LHCN-M2 (cell line): ENCODE data around the gene CD47. TPM values are rescaled to one million over a fixed set of nuclear protein-coding genes. Genes with fewer than 3 reads are reported as not detected.
A peak's percentile ranks its signal among the peaks of the same experiment; 100 is the strongest.

Source experiments
- DNase-seq: peaks from one replicate; pipeline ENCODE4 v3.0.0-alpha.2; 2012; ENCODE audit warnings: low read depth
- total RNA-seq: library from RNA; depleted of rRNA; stranded (reverse); fragments of >200 nt; gene quantifications from 2 replicates; pipeline ENCODE4 v1.2.3, GENCODE V29; 2014

CD47 gene
- total RNA-seq, 1 experiment from 2014 or later: 82.0 TPM

DNA sequence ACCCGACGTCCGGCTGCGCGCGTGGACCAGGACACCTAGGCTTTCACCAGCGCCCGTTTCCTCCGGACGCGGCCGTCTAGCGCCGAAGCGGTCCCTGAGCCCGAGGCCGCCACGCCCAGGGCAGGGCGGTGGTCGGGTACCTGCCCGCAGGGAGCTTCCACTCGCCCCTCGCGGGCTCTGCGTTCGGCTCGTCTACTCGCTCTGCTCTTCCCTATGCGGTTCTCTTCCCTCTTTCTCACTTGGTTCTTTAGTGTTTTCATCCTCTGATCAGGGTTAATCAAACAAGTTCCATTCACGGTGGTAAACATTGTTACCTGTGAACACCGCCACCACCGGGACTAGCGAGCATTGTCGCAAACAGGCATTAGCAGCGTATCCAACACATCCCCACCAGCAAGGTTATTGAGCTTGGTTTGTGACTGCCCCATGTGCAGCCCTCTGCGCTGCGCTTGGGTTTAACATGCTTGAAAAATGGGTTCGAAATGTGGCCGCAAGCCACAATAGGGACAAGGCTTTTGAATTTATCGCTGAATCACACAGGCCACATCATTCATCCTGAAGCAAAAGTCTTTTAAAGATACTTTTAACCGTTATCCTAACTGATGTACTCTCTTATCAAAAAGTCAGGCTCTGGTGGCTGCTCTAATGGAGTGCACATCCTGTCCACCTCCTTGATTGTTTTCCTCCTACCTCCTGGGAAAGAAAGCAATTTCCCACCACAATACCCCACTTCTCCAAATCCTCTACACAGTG lies 843 bp upstream of the CD47 start:
- DNase-seq: no peak

DNA sequence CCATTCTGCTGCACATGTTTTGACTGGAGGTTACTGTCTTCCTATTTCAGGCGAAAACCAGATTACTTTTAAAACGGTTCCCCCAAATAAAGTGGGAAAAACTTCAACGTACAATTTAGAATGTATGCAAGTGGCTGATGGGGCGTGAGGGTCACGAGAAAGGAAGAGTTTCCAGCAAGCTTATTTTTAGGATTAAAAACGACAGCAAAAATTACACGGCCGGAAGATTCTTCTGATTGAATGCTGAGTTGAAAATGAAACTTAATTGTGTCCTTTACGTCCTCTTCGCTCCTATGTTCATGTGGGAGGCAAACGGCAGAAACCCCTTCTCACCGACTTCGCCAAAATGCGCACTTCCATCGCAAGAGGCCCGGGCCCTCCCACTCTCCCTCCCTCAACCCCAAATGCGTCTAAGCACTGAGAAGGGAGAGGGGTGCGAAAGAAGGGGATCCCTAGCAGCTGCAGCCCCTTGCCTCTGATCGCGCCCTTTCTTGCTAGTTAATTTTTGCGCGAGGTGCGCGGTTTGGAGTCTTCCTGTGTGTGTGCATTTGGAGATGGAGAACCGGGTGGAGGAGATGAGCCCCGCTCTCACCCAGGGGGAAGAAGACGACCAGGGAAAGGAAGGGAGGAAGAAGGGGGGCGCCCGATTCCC lies 656 bp downstream of the CD47 start:
- DNase-seq: no peak

DNA sequence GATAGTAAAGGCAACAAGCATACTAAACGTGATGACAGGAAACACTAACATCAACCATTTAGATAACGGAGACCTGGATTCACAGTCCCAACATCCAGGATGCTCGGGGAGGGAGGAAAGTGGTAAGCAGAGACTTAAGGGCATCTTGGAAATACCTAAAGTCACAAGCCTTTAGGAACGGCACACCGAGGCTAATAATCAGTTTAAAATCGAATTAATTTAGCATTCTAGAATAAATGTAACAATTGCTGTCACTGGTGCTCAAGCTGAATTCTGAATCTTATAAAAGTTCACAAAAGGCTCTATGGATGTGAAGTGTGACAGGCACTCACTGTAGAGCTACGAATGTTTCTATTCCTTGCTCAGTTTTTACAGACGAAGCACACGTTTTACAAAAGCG lies 1.3 kb downstream of the CD47 start:
- DNase-seq: no peak

DNA sequence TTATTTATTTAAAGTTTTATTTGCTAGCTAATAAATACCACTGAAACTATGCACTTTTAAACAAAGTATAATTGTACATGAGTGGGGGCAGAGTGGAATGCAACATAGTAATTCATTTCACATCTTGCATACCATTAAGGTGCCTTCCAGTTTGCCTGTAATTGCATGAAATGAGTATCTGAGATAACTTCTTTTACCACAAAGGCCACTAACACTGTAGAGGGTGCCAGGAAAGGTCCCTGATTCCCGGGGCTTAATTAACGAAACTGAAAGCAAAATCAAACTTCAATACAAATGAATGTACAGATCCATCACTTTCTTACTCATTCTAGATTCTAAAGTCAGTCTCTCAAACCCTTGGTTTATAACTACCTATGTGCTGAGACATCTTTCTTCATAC lies 2.1 kb downstream of the CD47 start:
- peak; percentile 9 for DNase-seq

DNA sequence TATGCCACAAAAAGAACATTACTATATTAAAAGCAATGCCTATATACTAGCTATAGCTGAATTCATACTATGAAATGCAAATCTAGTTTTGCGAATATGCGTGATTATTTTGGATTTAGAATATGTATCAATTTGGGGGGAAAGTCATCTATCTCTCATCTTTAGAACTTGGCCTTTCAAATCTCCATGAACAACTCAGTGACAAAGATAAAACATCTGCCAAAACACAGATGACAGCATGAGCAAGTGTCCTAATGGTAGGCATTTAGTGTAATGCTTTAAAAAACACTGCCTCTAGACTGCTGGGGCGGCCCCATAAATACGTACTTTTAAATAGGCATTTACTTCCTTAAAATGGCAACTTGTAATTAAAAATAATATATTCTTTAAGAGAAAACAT lies 2.7 kb downstream of the CD47 start:
- DNase-seq: no peak

DNA sequence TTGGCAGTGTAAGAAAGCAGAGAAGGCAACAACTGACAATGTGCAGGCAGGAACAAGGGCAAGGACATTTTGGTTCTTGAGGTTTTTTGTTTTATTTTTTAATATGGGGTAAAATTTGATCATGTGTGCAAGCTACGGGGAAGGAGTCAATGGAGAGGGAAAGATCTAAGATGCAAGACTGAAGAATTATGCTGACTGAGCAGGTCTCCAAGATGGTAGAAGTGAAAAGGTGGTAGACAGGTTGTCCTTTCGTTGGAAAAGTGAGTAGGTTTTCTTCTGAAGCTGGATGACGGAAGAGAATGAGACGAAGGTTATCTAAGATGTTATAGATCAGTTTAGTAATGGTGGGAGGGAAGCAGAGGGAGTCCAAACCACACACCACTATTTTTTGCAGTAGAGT lies 4.2 kb downstream of the CD47 start:
- DNase-seq: no peak

DNA sequence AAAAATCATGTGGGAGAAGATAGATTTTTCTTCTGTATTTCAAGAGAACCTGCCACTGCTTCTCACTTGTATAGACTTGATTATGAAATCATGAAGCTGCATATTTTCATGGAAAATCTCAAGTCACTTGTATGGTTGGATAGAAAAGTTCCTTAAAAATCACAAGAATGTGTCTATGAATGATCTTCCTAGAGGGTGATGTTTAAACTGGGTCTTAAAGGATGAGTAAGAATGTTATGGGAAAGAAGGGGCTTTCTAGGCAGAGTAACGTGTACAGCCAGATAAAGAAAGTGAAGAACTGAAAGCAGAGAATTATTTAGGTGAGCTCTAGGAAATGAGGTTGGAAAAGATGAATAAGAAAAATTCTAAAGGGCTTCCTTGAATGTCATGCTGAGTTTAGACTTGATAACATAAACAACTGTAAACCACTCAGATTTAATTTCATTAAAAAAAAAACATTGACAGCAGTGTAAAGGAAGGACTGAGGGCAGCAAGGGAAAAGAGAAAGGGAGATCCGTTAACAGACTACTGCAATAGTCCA lies 5.0 kb downstream of the CD47 start:
- no peak for DNase-seq

DNA sequence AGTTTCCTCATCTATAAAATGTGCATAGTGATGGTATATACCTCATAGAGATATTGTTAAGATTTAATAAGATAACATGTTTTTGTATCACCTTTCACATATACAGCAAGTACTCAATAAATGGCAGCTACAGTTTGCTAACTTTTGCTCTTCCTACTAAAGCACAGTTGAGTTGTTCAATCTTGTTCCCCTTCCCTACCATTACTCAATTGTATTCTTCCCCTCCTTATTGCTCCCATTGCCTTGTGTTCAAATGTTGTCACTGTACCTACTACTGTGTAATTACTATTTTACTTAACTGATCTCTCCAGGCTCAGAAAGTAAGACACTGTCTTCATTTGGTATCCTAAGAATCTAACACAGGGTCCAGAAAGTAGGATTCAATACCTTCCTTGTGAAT lies 5.5 kb downstream of the CD47 start:
- DNase-seq: no peak

DNA sequence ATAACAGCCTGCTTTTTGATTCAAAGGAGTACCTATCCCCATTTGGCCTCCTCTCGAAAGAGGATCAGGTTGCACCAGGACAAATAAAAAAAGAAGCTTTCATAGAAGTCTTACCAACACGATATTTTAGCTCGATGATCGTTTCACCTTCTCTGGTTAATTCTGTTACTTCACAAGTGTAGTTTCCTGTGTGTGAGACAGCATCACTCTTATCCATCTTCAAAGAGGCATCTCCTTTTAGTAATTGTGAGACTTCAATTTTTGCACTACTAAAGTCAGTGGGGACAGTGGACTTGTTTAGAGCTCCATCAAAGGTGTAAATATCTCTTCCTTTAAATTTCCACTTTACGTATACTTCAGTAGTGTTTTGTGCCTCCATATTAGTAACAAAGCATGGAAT lies 11.0 kb downstream of the CD47 start:
- no peak for DNase-seq

DNA sequence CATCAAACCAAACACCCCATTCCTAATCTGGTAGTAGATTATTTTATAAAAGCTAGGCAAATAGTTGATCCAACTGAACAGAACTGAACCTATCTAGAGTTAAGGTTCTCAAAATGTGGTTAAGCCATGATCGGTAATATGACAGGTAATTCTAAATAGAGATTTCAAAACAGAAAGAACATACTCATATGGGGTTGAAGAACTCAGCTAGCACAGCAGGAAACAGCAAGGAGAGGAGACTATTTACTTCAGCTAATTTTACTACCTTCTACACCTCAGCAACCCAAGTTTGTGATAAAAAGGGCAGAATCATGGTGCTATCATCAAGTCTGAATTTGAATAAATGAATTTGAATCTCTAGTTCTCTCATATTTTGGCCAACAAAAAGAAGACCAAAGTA lies 11.8 kb downstream of the CD47 start:
- DNase-seq: no peak

DNA sequence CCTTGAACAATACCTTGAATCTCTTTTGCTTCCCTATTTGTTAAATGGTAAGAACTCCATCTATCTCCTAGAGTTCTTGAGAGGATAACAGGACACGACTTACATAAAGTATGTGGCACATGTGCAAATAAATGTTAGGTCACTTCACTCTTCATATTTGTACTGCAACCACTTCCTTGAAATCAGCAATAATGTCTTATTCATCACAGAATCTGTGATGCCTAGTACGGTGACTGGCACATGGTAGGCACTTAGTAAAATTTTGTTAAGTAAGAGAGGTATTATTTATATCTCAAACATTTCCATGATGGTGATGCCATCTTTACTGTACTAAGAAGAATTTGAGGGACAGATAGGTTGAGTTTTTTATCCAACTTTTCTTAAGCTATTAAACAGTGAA lies 14.3 kb downstream of the CD47 start:
- DNase-seq: no peak

DNA sequence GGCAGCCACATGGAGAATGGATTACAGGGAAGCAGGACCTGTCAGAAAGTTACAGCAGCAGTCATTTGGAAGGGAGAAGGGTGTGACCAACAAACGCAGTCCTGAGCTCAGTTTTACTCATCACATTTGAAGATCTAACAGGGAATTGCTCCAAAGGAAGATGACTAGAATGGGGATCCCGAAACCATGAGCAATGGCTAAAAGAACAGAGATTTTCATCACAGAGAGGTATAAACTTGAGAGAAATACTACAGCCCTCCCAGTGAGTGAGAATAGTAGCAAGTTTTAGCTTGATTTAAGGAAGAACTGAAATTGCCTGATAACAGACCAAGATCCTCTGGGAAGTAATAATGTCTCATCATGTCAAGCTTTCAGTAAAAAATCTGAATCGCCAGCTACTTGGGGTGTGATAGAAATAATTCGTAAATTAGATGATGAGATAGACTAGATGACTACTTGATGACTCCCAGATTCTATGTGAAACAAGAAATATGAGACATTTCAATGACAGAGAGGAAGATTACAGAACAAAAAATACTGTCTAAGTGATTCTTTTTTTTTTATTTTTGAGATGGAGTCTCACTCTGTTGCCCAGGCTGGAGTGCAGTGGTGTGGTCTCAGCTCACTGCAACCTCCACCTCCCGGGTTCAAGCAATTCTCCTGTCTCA lies 16.9 kb downstream of the CD47 start:
- DNase-seq: peak; percentile 11

DNA sequence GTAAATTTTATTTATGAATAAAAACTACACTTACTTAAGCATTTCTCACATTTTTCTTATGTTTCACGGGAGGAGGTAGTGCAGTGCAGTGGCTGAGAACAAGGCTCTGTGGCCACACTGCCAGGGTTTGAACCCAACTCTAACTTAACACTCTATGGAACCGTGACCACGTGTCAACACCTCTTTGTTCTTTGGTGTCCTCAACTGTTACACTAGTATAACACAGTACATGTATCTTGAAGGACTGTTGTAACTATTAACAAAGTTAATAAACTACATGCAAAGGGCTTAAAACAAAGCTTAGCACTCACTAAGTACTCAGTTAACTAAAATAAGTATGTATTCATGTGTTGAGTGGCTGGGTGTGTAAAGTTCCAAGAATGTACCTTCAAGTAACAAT lies 19.5 kb downstream of the CD47 start:
- DNase-seq: no peak

DNA sequence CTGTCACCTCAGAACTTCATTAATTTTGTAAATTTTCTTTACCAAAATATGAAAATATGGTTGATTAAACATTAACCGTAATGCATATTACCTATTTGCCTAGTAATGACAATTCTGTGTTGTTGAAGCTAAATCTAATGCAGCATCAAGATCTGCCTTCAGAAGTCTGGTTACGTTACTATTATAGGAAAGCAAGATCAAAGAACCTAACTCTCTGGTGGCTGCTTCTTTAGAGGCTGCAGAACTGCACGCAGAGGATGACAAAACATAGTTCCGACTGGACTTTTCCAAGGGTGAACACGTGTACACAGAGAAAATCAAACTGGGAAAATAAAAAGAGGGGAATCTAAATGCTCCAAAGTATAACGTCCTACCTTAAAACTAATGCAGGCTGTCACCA lies 20.5 kb downstream of the CD47 start:
- DNase-seq: no peak

DNA sequence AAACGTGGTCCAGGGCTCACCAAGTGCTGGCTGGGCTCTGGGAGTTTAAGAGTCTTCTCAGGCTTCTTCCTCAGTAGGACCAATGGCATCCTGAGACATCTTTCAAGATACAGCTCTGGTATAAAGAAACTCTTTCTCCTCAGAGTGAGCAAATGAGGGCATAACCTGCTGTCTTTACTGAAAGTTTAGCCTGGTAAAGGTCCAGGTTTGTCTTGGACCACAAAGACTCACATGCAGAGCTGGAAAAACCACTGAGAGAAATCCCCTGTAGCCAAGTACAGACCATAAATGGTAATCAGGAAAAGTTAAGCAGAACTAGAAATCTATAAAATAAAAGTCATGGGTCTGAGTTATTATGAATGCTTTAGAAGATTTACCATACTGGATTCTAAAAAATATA lies 23.1 kb downstream of the CD47 start:
- no peak for DNase-seq

DNA sequence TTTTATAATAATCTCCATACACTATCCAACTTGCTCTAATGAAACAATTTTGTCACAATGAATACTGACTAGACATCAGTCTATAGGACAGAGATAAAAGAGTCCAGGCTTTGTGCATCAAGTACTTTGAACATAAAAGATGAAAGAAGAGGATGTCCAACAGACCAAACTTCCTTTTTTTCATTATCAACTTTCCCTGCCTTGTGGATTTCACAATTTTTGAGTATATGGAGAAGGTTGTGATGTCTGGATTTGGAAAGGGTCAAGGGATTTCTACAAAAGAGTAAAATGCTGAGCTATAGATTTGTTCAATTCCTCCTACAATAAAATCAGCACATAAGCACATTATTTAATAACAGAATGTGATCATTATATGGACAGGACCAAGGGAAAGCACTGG lies 25.7 kb downstream of the CD47 start:
- DNase-seq: no peak

DNA sequence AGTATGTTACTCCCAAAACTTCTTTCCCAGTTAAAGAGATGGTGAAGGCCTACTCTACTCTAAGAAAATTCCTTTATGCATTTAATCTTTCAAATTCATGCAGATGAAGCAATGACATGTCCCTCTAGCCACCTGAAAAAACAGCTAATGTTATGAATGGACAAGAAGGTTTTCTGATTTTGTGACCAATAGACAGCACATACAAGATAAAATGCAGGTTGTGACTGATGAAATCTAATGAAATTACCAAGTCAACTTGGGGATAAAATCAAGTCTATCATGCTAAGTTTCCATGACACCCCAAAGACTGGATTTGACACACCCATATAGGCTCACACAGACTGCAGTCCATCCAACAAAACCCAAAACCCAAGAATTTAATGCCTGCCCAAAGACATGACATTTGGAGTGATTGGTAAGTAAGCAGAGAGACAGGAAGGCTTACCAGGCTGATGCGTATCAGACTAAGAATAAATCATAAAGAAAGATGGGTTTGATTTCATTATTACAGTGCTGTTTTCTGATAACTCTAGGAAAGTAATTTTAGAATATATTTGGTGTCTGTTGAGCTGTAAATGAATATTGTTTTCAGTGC lies 26.4 kb downstream of the CD47 start:
- no peak for DNase-seq

DNA sequence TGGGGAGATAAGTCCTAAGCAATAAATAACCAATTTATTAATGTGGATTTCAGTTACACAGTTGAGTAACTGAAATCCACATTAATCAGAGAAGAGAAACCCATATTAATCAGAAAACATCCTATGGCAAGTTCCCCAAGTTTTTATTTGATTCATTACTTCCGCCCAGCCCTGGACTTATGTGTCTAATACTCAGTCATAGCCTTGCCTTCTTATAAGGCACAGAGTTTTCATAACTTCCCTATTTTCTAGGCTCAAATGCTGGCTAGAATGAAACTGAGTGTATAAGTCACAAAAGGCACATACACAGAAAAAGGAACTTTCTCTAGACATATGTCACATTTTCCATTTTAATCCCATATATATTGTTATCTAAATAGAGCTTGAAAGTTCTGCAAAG lies 28.8 kb downstream of the CD47 start:
- DNase-seq: no peak

DNA sequence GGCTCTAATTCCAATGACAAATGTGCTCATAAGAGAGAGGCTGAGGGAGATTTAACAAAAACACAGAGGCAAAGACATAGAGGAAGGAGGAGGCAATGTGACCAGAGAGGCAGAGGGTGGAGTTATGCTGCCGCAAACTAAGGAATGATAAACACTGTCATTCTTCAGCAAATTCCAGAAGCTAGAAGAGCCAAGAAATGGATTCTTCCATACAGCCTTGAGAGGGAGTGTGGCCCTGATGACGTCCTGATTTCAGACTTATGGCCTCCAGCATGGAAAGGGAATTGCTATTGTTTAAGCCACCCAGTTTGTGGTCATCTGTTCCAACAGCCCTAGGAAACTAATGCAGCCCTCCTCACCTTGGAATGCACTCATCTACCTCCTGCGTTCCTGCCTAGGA lies 30.5 kb downstream of the CD47 start:
- no peak for DNase-seq

DNA sequence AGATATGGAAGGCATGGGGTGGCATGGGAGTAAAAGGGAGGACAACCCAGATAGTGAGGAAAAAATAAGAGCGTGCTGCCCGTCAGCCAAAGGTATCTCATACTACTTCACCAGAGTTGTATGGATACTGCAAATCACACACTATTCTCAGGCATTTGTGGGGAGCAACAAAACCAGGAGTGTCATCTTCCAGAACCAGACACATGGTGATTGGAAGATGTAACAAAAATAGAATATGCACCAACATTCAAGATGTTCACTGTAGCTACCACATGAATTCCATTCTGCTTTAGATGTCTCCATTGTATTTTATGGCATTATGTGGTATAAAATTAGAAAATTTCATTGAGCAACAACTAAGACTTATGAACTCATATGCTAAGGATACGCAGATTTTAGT lies 34.9 kb downstream of the CD47 start:
- DNase-seq: no peak

DNA sequence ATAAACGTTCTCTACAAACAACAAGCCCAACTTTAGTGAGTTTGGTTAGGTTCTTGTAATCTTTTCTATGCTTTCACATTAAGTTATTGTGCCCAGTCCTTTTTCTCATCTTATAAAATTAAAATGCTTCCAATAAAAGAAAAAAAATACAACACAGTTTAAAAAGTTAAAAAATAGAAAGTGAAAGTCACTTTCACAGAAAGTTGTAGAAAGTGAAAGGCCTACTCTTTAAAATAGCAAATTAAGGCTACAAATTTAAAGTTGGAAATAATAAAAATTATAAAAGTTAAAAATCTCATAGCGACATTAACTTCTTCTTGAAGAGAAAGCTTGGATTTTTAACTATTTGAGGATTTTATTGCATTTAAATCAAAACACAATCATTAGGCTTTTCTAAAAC lies 35.9 kb downstream of the CD47 start:
- DNase-seq: no peak

DNA sequence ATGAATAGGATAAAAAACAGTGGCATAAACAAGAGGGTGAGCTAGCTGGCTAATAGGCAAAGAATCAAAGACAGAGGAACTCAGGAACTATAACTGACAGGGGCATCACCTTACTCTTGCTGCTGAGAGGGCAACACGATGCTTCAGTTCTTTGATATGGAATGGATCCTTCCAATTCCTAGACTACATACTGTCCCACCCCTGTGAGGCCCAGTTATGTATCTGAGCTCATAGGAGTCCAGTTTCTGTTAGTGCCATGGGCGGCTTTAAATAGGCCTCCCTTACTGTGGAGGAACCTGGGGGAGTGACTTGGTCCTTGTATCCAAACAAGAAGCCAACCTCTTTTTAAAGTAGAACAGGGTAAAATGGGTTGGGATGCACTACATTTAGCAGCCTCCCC lies 37.3 kb downstream of the CD47 start:
- no peak for DNase-seq
